Aorta (tissue), 5 donors: ENCODE data around the gene DCP1B. TPM values are rescaled to one million over a fixed set of nuclear protein-coding genes. Genes with fewer than 3 reads are reported as not detected.
A peak's percentile ranks its signal among the peaks of the same experiment; 100 is the strongest.

Experiments
- ATAC-seq: fragments of 200-7000 bp; cut with Tn5 transposase; one replicate; pipeline ENCODE4 v1.9.1; 2022; ENCODE audit warnings: moderate library complexity; ENCODE audit not compliant: low FRiP score
- DNase-seq, 2 donors: peaks; one replicate each; pipeline ENCODE4 v3.0.0-alpha.2; 2020
- H3K27ac ChIP-seq, 2 donors: one replicate each; pipeline ENCODE4 v1.5.1; 2013; ENCODE audit warnings: low read length in 2 of 2, mild to moderate bottlenecking in 2 of 2, moderate library complexity in 2 of 2, control low read depth in 1 of 2, inconsistent platforms in 1 of 2, low read depth in 1 of 2
- H3K27me3 ChIP-seq, 2 donors: one replicate each; pipeline ENCODE4 v1.6.1; 2013; ENCODE audit warnings: control low read depth in 1 of 2, low read length in 1 of 2, mild to moderate bottlenecking in 1 of 2, moderate library complexity in 1 of 2; ENCODE audit not compliant: insufficient read depth in 2 of 2, control insufficient read depth in 1 of 2
- H3K36me3 ChIP-seq, 2 donors: one replicate each; pipeline ENCODE4 v1.6.1; 2013; ENCODE audit warnings: control low read depth in 1 of 2, low read length in 1 of 2, mild to moderate bottlenecking in 1 of 2; ENCODE audit not compliant: insufficient read depth in 2 of 2, control insufficient read depth in 1 of 2
- H3K4me1 ChIP-seq, 2 donors: one replicate each; pipeline ENCODE4 v1.6.1; 2013; ENCODE audit warnings: low read length in 2 of 2, control low read depth in 1 of 2, mild to moderate bottlenecking in 1 of 2, moderate library complexity in 1 of 2; ENCODE audit not compliant: insufficient read depth in 2 of 2, control insufficient read depth in 1 of 2
- H3K4me3 ChIP-seq, 2 donors: one replicate each; pipeline ENCODE4 v1.5.1; 2013; ENCODE audit warnings: low read length in 2 of 2, control low read depth in 1 of 2, mild to moderate bottlenecking in 1 of 2
- H3K9me3 ChIP-seq: one replicate; pipeline ENCODE4 v1.6.1; 2013; ENCODE audit warnings: mild to moderate bottlenecking, low read length; ENCODE audit not compliant: control insufficient read depth
- WGBS, 2 donors: extraction: QIAGEN DNeasy Blood & Tissue Kit; methylation state at CpG; one replicate each; pipeline ENCODE4 v1.1.7; 2013; 5-methylcytosine and 5-hydroxymethylcytosine counted together
- intact Hi-C, 2 donors: fragments of 100-400 bp; cut with DNase I; formaldehyde crosslinking; loops; one replicate each; pipeline versions ENCODE4 v1.14.2 to v1.15.0; 2022
- long read RNA-seq, 2 donors: library from polyadenylated mRNA; unstranded; transcript quantifications; one replicate each; pipeline ENCODE4 v2.0.0, GENCODE V29; 2020 to 2021
- polyA plus RNA-seq, 2 donors: library from polyadenylated mRNA; stranded (reverse); fragments of 200-250 nt; gene quantifications; one replicate each; pipeline ENCODE4 v1.2.3, GENCODE V29; 2013
- total RNA-seq, 2 donors: library from RNA; stranded (reverse); fragmentation: NEBNext Ultra II Directional; extraction: Animal tissue kit (Norgen Biotek cat#: 25700); gene quantifications; one replicate each; pipeline ENCODE4 v1.2.1, GENCODE V29; 2021
- donor health status: healthy with polysubstance abuse.
- donor health status: Bipolar disorder and iron deficiency.
- donor health status: DM: no; HTN: no; CAD: no.
- donor health status: DM: no; HTN: no; CAD: no.
- donor health status: DM: yes; HTN: yes; CAD: no.

DCP1B gene
- 10 to 100 TPM; 14.5 to 16.9 TPM for total RNA-seq
- polyA plus RNA-seq, result 10 to 100 TPM in 1 of 2 donors, 1 to 10 TPM in 1; 8.0 to 10.0 TPM
- long read RNA-seq, donor 1, transcript DCP1B-201 (9 exons, 2,086 nt), result major isoform, 23 of 35 reads
- long read RNA-seq, donor 1, partial matches to known transcripts, result 3 of 35 reads
- long read RNA-seq, donor 1, other reads (novel, unspliced or antisense), result 5 of 35 reads
- long read RNA-seq, donor 2, partial matches to known transcripts, result 2 of 14 reads
- long read RNA-seq, donor 2, other reads (novel, unspliced or antisense), result 6 of 14 reads

DNA sequence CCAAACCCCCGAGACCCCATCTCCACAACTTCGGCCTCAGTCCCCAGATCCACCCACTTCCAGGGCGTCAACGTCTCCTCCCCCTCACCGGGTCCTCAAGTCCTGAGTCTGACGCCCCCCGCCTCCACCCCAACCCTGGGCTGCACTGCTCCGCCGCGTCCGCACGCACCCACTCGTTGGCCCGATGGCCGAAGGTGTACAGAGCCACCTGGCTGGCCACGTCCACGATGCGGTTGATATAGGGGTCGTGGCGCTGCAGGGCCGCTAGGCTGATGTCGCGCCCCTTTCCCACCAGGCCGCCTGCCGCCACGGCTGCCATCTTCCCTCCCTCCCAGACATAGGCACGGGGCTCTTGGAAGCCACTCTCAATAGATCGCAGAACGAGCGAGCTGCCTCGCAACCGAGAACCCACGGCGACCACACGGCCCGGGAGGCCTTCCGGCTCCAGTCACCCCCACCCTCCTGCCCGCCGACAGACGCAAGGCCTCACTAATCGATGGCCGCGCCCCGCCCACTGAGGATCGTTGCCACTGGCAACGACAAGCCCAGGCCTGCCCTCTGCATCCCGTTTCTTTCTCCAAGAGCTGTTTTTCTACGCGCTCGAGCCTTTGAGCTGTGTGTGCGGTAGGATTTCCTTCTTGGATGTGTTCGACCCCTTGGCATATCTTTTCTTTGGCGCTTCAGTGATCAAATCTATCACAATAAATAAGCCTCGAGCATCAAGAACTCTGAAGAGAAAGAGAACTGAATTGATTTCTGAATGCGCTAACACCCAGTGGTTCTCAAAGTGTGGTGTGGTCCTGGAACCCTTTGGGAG is at the start of gene DCP1B:
Gene DCP1B, minus strand, starts transcription at position 345 of the 817 bp plus-strand sequence. Its CDS starts 26 bp downstream, at position 319.
- intact Hi-C loops, result loop anchor here in 1 of 2 donors (5.0 kb wide), 1 partner anchor 33 kb away; no protein-coding TSS in a partner anchor
- H3K4me1 ChIP-seq, result peaks cover 4 to 5% of the 10 kb centered on the region in 2 donors

DNA sequence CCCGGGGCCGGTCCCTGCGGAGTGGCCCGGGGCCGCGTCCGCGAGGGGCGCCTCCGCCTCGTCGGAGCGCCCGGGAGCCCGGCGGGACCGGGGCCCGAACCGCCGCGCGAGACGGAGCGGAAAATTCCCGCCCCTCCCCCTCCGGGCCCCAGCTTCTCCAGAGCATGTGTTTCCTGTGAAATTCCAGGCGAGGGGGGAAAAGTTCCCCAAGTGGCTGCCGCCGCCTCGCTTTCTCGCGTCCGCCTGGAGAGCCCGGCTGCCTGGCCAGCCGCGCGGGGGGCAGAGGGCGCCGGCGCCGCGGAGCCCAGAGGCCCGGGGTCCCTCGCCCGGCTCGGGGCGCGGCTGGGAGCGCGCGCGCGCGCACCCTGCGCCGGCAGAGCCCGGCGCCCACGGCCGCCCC is 49.4 kb upstream of the DCP1B start:
- Histone ChIP-seq H3K27ac (peak overlapping the region; percentile 66 to 88), H3K4me3 (peak overlapping the region; percentile 56 to 95), H3K4me1 (no peaks in the 10 kb centered on the region), H3K27me3 (no peaks in the 10 kb centered on the region), H3K36me3 (no peaks in the 10 kb centered on the region), H3K9me3 (no peaks in the 10 kb centered on the region)
- WGBS, 2 donors, result 0% methylated on average over 55 to 60 of the region's 60 CpGs
- ATAC-seq, result no peak
- intact Hi-C loops, result loop anchor here (5.0 kb wide), 2 partner anchors 214 to 529 kb away; no protein-coding TSS in a partner anchor
- peak in 1 of 2 donors; percentile 84 for DNase-seq

More for the DNA sequence above, at the start of gene DCP1B:
- peak; percentile 100 for ATAC-seq
- Histone ChIP-seq H3K27ac (peak within 1 kb of the TSS in 1 of 2 donors; percentile 24), H3K4me3 (peak within 1 kb of the TSS; percentile 3 to 80), H3K36me3 (no peaks in the 10 kb centered on the region), H3K9me3 (no peaks in the 10 kb centered on the region), H3K27me3 (no peaks in the 10 kb centered on the region)
- peak; percentile 99 for DNase-seq
- WGBS, 2 donors, result 3% methylated on average over 52 to 55 of the region's 55 CpGs

DNA sequence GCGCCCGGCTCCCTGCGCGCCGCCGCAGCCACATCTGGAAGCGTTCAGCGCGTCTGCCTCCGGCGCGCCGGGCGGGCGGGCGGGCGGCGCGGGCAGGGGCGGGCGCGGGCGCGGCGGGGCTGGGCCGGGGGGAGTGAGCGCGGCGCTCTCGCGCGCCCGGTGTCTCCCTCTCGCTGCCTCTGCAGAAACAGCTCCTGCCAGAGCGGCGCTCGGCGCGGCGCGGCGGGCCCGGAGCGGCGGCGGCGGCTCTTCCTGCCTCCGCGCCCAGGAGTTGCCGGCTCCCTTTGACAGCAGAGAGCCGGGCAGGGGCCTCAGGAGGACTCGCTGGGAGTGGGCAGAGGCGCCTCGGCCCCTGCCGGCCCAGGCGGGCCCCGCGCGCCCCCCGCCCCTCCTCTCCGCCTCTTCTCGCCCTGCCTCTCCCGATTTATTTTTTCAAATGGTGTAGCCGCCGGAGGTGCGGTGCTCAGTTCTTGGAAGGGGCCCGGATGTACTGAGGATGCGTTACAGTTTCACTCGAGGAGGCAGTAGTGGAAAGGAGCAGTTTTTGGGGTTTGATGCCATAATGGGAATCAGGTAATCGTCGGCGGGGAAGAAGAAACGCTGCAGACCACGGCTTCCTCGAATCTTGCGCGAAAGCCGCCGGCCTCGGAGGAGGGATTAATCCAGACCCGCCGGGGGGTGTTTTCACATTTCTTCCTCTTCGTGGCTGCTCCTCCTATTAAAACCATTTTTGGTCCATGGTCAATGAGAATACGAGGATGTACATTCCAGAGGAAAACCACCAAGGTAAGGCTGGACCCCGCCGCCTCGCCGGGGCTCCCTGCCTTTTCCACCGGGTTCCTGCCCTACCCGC is 48.8 kb upstream of the DCP1B start, which contains the start of gene CACNA1C:
Gene CACNA1C, plus strand, starts transcription at position 162 of the 853 bp plus-strand sequence. Its CDS starts 576 bp downstream, at position 738.
- DNase-seq (peak; percentile 72 to 90), ATAC-seq (peak; percentile 66)
- Histone ChIP-seq H3K9me3 (no peaks in the 10 kb centered on the region), H3K27ac (peak within 1 kb of the TSS; percentile 66 to 88), H3K4me1 (no peaks in the 10 kb centered on the region), H3K36me3 (no peaks in the 10 kb centered on the region), H3K27me3 (no peaks in the 10 kb centered on the region), H3K4me3 (peak within 1 kb of the TSS; percentile 56 to 95)
- intact Hi-C loops, result loop anchor here (5.0 kb wide), 2 partner anchors 214 to 529 kb away; no protein-coding TSS in a partner anchor
- WGBS, 2 donors, result 1% methylated on average over 63 to 90 of the region's 90 CpGs

DNA sequence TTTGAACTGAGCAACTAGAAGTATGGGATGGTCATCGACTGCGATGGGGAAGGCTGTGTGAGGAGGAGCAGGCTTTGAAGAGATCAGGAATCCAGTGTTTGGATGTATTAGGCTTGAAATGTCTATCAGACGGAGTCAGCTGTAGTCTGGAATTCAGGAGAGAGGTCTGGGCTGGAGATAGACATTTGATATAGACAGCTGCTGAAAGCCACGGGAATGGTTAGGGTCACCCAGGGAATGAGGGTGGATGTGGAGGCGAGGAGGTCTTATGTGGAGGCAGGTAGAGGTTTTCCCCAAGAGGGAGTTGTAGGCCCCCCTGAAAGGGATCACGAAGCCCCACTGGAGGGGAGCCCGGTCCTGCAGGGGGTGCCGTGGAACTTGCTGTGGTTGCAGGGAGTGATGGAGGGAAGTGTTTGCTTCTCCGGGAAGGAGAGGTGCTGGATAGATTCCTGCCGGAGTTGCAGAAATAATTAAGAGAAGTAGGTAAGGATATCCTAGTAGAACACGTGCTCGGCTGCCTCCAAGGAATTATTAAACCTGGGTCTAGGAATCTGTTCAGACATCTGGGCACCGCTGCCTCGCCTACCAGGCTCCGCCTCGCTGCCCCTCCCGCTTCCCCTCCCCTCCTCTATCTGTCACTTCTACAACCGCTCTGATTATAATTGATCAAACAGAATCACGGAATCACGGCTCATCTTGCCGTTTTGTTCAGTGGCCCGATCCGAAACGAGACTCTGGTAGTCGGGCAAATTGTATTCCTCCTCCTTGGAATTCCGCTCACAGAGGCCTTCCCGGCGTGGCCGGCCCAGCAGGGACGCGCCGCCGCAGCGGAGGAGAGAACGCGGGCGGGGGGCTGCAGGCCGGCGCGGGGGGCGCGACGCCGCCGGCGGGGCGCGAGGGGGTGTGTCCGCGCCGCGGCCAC is 47.7 kb upstream of the DCP1B start:
- intact Hi-C loops, result loop anchor here (5.0 kb wide), 2 partner anchors 215 to 530 kb away; no protein-coding TSS in a partner anchor
- Histone ChIP-seq H3K36me3 (no peaks in the 10 kb centered on the region), H3K27me3 (no peaks in the 10 kb centered on the region), H3K27ac (peak overlapping the region in 1 of 2 donors; percentile 47), H3K4me1 (no peaks in the 10 kb centered on the region), H3K4me3 (peak overlapping the region; percentile 56 to 95), H3K9me3 (no peaks in the 10 kb centered on the region)
- 7 to 9% methylated on average over 40 to 52 of the region's 52 CpGs for WGBS, 2 donors
- ATAC-seq (no peak), DNase-seq (no peak)

DNA sequence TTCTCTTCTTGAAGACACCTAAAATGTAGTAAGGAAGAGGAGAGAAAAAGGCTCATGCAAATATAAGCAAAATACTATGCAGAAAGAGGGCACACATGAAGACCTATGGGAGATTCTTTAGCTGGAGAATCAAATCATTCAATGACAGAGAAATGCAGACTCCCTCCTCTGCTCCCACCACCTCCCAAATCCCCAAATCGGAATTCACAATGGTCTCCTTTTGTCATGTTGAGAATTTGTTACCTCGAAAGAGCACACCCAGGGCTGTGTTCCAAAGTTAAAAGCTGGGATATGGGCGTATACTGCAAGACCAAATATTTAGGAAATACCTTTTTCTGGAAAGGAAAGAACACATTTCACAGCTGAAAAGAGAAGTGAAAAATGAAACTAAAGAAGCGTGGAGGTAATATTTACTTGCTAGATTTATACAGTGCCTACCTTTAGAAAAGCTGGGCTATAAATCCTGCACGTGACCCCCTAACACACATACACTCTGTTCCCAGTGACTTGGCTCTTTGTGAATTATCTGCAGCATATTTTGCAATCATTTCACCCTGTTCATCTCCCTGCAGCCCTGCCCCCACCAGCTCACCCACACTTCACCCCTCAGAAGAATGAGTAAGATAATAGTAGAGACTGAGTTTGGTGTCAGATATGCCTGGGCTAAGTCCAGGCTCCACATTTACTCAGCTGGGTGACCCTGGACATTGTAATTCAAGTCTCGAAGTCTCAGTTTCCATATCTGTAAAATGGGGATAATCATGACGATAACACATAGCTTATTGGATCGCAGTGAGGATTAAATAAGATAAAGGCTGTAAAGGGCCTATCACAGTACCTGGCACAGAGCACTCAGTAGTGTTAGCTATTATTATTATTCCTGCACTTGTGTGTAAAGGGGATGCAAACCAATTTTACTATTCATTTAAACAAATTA is 45.6 kb upstream of the DCP1B start:
- DNase-seq (no peak), ATAC-seq (no peak)
- H3K27ac ChIP-seq, result no peak overlapping the region
- H3K4me1 ChIP-seq, result no peaks in the 10 kb centered on the region
- intact Hi-C loops, result loop anchor here (5.0 kb wide), 2 partner anchors 217 to 532 kb away; no protein-coding TSS in a partner anchor
- WGBS, 2 donors, result 83% methylated on average over 8 of the region's 8 CpGs
- no peaks in the 10 kb centered on the region for H3K9me3 ChIP-seq
- H3K36me3 ChIP-seq, result no peaks in the 10 kb centered on the region
- H3K27me3 ChIP-seq, result no peaks in the 10 kb centered on the region
- no peak overlapping the region for H3K4me3 ChIP-seq

DNA sequence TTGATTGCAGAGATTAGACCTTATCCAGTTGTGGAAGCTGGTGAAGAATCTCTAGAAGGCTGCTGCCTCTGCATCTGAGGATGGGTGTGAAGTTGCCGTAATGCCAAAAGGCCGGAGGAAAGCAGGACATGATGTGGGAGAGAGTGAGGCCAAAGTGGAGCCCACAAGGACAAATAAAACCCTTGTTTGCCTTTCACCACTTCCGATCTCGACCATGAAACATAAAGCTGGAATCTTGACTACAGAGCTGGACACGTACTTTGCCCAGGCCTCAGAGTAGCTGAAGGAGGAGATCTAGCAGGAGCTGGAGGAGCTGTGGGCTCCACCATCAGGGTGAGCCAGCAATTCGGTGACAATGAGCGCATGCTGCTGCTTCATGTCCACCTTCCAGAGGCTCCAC is 43.5 kb upstream of the DCP1B start:
- ATAC-seq (no peak), DNase-seq (no peak)
- no peaks in the 10 kb centered on the region for H3K9me3 ChIP-seq
- no peaks in the 10 kb centered on the region for H3K36me3 ChIP-seq
- H3K27me3 ChIP-seq, result no peaks in the 10 kb centered on the region
- intact Hi-C loops, result no loop called here
- 93 to 94% methylated on average over 7 of the region's 7 CpGs for WGBS, 2 donors
- no peak overlapping the region for H3K27ac ChIP-seq
- no peaks in the 10 kb centered on the region for H3K4me1 ChIP-seq
- H3K4me3 ChIP-seq, result no peak overlapping the region

DNA sequence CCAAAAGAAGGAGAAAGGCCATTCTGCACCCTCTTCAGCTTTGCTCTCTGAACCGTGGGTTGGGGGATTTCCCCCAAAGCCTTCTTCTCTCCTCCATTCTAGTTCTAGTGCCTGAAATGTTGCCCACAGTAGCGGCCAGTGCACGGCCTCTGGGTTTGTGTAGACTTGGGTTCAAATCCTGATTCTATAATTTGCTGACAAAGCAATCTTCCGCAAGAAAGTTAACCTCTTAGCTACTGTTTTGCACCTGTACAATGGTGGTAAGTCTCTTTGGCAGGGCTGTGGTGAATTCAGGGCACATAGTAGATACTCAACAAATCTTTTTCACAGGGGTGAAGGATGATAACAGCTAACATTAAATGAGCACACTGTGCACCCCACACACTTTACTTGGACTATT is 42.7 kb upstream of the DCP1B start:
- no peaks in the 10 kb centered on the region for H3K4me1 ChIP-seq
- intact Hi-C loops, result no loop called here
- no peak overlapping the region for H3K4me3 ChIP-seq
- no peak overlapping the region for H3K27ac ChIP-seq
- H3K9me3 ChIP-seq, result no peaks in the 10 kb centered on the region
- no peaks in the 10 kb centered on the region for H3K27me3 ChIP-seq
- ATAC-seq (no peak), DNase-seq (no peak)
- no peaks in the 10 kb centered on the region for H3K36me3 ChIP-seq
- WGBS, 2 donors, result 94 to 97% methylated on average over 4 of the region's 4 CpGs
